ENCODE measurements around the gene RBM19.

The RBM19 gene

DNA sequence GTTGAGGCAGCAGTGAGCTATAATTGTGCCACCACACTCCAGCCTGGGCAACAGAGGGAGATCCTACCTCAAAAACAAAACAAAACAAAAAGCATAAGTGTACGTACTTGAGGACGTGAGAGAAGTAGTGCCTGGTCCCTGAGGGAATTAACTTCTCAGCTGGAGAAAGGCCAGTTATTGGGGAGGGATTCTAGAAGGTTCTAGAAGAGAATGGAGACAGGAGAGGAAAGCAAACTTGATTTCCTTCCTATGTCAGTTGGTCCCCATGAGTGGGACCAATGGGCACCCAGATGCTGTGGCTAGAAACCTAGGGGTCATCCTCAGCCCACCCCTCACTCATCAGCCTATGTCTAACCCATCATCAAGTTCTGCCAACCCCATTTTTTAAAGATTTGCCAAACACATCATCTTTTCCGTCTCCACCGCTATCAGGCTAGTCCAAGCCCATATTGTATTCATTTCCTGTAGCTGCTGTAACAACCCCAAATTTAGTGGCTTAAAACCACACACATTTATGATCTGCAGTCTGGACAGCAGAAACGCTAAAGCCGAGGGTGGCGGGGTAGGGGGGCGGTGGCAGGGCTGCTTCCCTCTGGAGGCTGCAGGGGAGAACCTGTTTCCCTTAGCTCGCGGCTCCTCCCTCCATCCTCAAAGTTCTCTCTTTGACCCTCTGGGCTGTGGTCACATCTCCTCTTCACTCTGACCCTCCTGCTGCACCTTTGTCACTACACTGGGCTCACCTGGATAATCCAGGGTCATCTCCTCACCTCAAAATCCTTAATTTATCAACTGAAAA is 7.2 kb upstream of the RBM19 start:
- DNase-seq (ENCODE audit: low spot score): no peak
- TF ChIP-seq CTCF (IDR thresholded peaks at IDR 0.05; ENCODE audit: extremely low read depth, missing control alignments): no peak

DNA sequence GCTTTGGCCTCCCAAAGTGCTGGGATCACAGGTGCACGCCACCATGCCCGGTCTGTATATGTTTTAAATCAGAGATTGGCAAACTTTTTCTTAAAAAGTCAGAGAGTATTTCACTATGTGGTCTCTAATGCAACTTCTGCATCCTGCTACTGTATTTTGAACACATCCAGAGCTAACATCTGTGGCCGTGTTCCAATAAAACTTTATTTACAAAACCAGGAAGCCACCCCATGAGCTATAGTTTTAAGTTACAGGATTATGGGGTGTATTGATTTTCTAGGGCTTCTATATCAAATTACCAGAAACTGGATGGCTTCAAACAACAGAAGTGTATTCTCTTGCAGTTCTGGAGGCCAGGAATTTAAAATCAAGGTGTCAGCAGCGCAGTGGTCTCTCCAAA is 5.3 kb upstream of the RBM19 start:
- no peak for DNase-seq (ENCODE audit: low spot score)

GRCh38 chr12:113970211-113970610 is 4.1 kb upstream of the RBM19 start:
- no peak for TF ChIP-seq CTCF (IDR thresholded peaks at IDR 0.05; ENCODE audit: extremely low read depth, missing control alignments)
- no peak for DNase-seq (ENCODE audit: low spot score)

More for the DNA sequence above, 5.3 kb upstream of the RBM19 start:
- TF ChIP-seq CTCF (IDR thresholded peaks at IDR 0.05; ENCODE audit: extremely low read depth, missing control alignments): no peak

DNA sequence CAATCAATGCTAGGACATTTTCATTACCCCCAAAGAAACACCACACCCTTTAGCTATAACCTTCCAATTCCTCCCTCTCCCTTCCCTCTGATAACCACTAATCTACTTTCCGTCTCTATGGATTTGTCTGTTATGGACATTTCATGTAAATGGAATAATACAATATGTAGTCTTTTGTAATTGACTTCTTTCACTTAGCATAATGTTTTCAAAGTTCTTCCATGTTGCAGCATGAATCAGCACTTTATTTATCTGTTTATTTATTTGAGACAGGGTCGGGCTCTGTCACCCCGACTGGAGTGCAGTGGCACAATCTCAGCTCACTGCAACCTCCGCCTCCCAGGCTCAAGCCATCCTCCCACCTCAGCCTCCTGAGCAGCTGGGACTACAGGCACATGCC is 1.2 kb upstream of the RBM19 start:
- no peak for DNase-seq (ENCODE audit: low spot score)
- no peak for TF ChIP-seq CTCF (IDR thresholded peaks at IDR 0.05; ENCODE audit: extremely low read depth, missing control alignments)

- TF ChIP-seq CTCF (IDR thresholded peaks at IDR 0.05; ENCODE audit: extremely low read depth, missing control alignments): no peak
- no peak for DNase-seq (ENCODE audit: low spot score)
These were observed 3.4 kb downstream of the RBM19 start for GRCh38 chr12:113962733-113963132.

DNA sequence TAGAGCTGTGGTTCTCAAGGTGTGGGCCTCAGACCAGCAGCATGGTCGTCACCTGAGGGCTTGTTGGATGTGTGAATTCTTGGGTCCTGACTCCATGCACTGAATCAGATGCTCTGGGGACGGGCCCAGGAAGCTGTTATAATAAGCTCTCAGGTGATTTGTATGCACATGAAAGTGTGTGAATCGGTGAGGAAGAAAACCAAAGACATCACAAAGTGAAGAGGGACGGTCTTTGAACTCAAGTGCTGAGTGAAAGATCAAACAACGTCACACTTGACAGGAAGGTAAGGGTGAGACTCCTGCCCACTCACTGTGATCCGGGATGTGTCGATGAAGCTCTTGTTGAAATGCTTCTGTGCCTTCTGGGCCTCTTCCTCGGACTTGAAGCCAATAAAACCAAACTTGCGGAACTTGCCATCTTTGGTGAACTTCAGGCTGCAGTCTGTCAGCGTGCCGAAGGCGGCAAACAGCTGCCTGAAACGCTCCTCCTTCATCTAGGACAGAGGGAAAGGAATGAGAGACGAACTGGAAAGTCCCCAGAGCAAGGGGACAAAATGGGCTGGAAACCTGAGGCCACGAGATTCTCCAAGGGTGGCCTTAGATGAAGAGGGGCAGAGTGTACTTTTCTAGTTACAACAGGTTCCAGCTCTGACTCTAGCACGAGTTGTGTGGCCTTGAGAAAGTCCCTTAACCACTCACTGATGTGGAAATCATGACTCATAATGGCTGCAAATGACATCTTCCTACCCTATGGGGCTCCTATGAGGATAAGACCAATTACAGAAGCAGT is 4.0 kb downstream of the RBM19 start:
- DNase-seq (ENCODE audit: low spot score): peak; percentile 65
- no peak for TF ChIP-seq CTCF (IDR thresholded peaks at IDR 0.05; ENCODE audit: extremely low read depth, missing control alignments)

DNA sequence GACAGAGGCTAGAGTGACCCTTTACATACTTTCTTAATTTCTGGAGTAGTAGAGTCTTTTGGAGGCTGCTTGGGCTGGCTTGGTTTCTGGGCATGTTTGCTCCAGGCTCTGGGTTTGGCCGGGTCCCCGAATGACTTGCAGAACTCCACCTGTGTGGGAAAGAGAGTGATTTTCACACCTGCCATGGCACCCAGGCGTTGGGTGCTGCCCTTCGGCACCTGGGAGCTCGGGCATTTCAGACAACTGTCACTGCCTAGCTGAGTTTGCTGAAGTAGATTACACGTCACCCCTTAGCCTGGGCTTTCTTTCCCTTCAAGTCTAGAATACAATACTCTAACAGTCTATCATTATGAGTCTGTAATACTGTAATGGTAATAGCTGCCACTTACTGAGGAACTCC is 6.1 kb downstream of the RBM19 start:
- no peak for TF ChIP-seq CTCF (IDR thresholded peaks at IDR 0.05; ENCODE audit: extremely low read depth, missing control alignments)
- no peak for DNase-seq (ENCODE audit: low spot score)

Data from GM20000 (cell line).